ENCODE results near the gene ARHGAP42. TPM values are rescaled to one million over a fixed set of nuclear protein-coding genes. Genes with fewer than 3 reads are reported as not detected.

Gene ARHGAP42
- total and polyA plus RNA-seq, 2 of the 13 experiments (the other 11 are each of a cell fraction or from before 2014, with no cell fraction given), result 2.5 to 4.3 TPM

- Histone ChIP-seq H2AFZ (ENCODE audit: low read length) (no peak overlapping the region), H3K4me1 (ENCODE audit: insufficient read depth, low read length) (no peaks in the 10 kb centered on the region), H3K4me3 (replicated peaks in 1 of 3; ENCODE audit: insufficient read depth in 1 of 3, low read depth in 2 of 3, low read length in 3 of 3) (no peak overlapping the region), H3K4me2 (ENCODE audit: low read depth, low read length) (no peak overlapping the region), H3K27ac (ENCODE audit: extremely low read length, insufficient read depth, low read length) (no peak overlapping the region), H3K9me3 (ENCODE audit: low read length) (no peaks in the 10 kb centered on the region), H3K79me2 (ENCODE audit: insufficient read depth, low read length) (no peaks in the 10 kb centered on the region), H3K27me3 (ENCODE audit: control insufficient read depth in 1 of 2, insufficient read depth in 2 of 2, low read length in 2 of 2) (no peaks in the 10 kb centered on the region; a peak in 1 of 5 replicates), H4K20me1 (ENCODE audit: insufficient read depth, low read length) (no peaks in the 10 kb centered on the region), H3K9ac (ENCODE audit: insufficient read depth, low read depth, low read length) (no peak overlapping the region), H3K36me3 (replicated peaks in 1 of 2; ENCODE audit: control insufficient read depth in 1 of 2, insufficient read depth in 2 of 2, low read length in 2 of 2) (no peaks in the 10 kb centered on the region)
- ATAC-seq (no peak), FAIRE-seq (no peak), DNase-seq (ENCODE audit: low spot score) (no peak)
- intact Hi-C loops (cut with micrococcal nuclease; ENCODE audit: unreplicated experiment), result no loop called here
- no TSS peak for BruUV-seq (replicated peaks)
- 66% methylated on average over 3 of the region's 3 CpGs for WGBS (ENCODE audit: low lambda C conversion rate)
- in situ Hi-C loops (cut with HindIII; ENCODE audit: extremely low pct_ligation_motif_present, low pct_unique_long_range_greater_than_20kb), result no loop called here
- POLR2A ChIA-PET, result no interaction called here
- TF ChIP-seq, protein P1, sequence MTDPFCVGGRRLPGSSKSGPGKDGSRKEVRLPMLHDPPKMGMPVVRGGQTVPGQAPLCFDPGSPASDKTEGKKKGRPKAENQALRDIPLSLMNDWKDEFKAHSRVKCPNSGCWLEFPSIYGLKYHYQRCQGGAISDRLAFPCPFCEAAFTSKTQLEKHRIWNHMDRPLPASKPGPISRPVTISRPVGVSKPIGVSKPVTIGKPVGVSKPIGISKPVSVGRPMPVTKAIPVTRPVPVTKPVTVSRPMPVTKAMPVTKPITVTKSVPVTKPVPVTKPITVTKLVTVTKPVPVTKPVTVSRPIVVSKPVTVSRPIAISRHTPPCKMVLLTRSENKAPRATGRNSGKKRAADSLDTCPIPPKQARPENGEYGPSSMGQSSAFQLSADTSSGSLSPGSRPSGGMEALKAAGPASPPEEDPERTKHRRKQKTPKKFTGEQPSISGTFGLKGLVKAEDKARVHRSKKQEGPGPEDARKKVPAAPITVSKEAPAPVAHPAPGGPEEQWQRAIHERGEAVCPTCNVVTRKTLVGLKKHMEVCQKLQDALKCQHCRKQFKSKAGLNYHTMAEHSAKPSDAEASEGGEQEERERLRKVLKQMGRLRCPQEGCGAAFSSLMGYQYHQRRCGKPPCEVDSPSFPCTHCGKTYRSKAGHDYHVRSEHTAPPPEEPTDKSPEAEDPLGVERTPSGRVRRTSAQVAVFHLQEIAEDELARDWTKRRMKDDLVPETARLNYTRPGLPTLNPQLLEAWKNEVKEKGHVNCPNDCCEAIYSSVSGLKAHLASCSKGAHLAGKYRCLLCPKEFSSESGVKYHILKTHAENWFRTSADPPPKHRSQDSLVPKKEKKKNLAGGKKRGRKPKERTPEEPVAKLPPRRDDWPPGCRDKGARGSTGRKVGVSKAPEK (CRISPR knock-in tag; IDR thresholded peaks at IDR 0.05; ENCODE audit: borderline replicate concordance), result no peak
- no peak for TF ChIP-seq CAMTA2 (CRISPR knock-in tag; IDR thresholded peaks at IDR 0.05; ENCODE audit: borderline replicate concordance)
- TF ChIP-seq YY1 (IDR thresholded peaks at IDR 0.05; ENCODE audit: insufficient read depth, insufficient replicate concordance, low read depth, low read length), result no peak
- TF ChIP-seq ZFY (CRISPR knock-in tag; IDR thresholded peaks at IDR 0.05), result no peak
- TF ChIP-seq ZNF354B (CRISPR knock-in tag; IDR thresholded peaks at IDR 0.05), result no peak
- no peak for TF ChIP-seq MXD4 (CRISPR knock-in tag; IDR thresholded peaks at IDR 0.05)
- TF ChIP-seq ZNF460 (CRISPR knock-in tag; IDR thresholded peaks at IDR 0.05; ENCODE audit: borderline replicate concordance), result no peak
- TF ChIP-seq ZNF142 (CRISPR knock-in tag; IDR thresholded peaks at IDR 0.05), result no peak
- TF ChIP-seq ZNF619 (CRISPR knock-in tag; IDR thresholded peaks at IDR 0.05), result no peak
- no peak for TF ChIP-seq MIXL1 (CRISPR knock-in tag; IDR thresholded peaks at IDR 0.05)
- no peak for TF ChIP-seq IRF9 (CRISPR knock-in tag; IDR thresholded peaks at IDR 0.05; ENCODE audit: borderline replicate concordance)
- TF ChIP-seq, protein P2, sequence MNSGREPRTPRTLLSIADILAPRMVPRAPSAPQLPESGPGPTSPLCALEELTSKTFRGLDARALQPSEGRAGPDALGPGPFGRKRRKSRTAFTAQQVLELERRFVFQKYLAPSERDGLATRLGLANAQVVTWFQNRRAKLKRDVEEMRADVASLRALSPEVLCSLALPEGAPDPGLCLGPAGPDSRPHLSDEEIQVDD (CRISPR knock-in tag; IDR thresholded peaks at IDR 0.05; ENCODE audit: borderline replicate concordance), result no peak
- TF ChIP-seq CCAR2 (optimal IDR thresholded peaks at IDR 0.05; ENCODE audit: low read depth, low read length), result no peak
- CTCF ChIA-PET (ENCODE audit: low intra/inter-chr PET ratio, low total read pairs), result no interaction called here
Observed at GRCh38 chr11:100801225-100801999, 114.3 kb downstream of the ARHGAP42 start.

All from HepG2 (cell line).